Fibroblast of the aortic adventitia (primary cell): ENCODE data around the gene XAB2. TPM values are rescaled to one million over a fixed set of nuclear protein-coding genes. Genes with fewer than 3 reads are reported as not detected.
A peak's percentile ranks its signal among the peaks of the same experiment; 100 is the strongest.

Source experiments
- DNase-seq: peaks from one replicate; pipeline ENCODE4 v3.0.0-alpha.2; 2010; ENCODE audit warnings: low read depth
- H3K4me3 ChIP-seq: 2 replicates; pipeline ENCODE4 v1.5.1; 2011; ENCODE audit warnings: low read depth, mild to moderate bottlenecking, control low read depth, low read length, moderate library complexity
- total RNA-seq: library from RNA; depleted of rRNA; stranded (reverse); fragments of >200 nt; gene quantifications from 2 replicates; pipeline ENCODE4 v1.2.3, GENCODE V29; 2012; ENCODE audit warnings: low replicate concordance
- TF ChIP-seq, protein P1 (sequence below): IDR thresholded peaks from 2 replicates; pipeline ENCODE4 v1.5.1; 2011; ENCODE audit warnings: mild to moderate bottlenecking, low read length, control low read depth, inconsistent platforms; ENCODE audit not compliant: insufficient read depth

The XAB2 gene
- total RNA-seq, 1 donor = 30.5 TPM

- TF ChIP-seq, protein P1, sequence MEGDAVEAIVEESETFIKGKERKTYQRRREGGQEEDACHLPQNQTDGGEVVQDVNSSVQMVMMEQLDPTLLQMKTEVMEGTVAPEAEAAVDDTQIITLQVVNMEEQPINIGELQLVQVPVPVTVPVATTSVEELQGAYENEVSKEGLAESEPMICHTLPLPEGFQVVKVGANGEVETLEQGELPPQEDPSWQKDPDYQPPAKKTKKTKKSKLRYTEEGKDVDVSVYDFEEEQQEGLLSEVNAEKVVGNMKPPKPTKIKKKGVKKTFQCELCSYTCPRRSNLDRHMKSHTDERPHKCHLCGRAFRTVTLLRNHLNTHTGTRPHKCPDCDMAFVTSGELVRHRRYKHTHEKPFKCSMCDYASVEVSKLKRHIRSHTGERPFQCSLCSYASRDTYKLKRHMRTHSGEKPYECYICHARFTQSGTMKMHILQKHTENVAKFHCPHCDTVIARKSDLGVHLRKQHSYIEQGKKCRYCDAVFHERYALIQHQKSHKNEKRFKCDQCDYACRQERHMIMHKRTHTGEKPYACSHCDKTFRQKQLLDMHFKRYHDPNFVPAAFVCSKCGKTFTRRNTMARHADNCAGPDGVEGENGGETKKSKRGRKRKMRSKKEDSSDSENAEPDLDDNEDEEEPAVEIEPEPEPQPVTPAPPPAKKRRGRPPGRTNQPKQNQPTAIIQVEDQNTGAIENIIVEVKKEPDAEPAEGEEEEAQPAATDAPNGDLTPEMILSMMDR = no peak
- DNase-seq = no peak
- no peak overlapping the region for H3K4me3 ChIP-seq
Measured at GRCh38 chr19:7670790-7671189, 41.4 kb upstream of the XAB2 start.

- DNase-seq = no peak
- TF ChIP-seq, protein P1 = no peak
- H3K4me3 ChIP-seq = no peak overlapping the region
Measured at GRCh38 chr19:7670150-7670783, 40.9 kb upstream of the XAB2 start.

- TF ChIP-seq, protein P1 = no peak
- no peak overlapping the region for H3K4me3 ChIP-seq
- DNase-seq = no peak
Measured at GRCh38 chr19:7669641-7670040, 40.3 kb upstream of the XAB2 start.

DNA sequence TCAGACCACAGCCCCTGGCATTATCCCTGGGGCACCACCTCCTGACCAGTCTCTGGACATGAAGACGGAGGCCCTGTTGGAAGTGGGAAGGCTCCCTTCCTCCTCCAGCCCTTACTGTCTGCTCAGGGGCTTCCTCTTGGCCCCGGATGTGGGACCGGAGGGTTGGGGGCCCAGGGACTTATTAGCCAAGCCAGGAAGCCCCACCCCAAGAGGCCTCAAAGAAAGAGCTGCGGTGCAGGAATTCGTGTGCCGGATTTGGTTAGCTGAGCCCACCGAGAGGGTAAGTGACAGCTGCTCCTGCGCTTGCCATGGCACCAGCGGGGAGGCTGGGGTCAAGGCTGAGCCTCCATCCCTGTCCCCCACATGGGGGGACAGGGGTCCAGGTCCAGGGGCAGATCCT, 39.5 kb upstream of the XAB2 start, which contains the start of gene RETN:
TSS of gene RETN (plus strand) at position 208 of the 400 bp plus-strand sequence. CDS start 278 bp downstream, outside the sequence.
- TF ChIP-seq, protein P1 = no peak
- DNase-seq = no peak
- no peak within 1 kb of the TSS for H3K4me3 ChIP-seq

- H3K4me3 ChIP-seq = no peak overlapping the region
- peak; percentile 83 for DNase-seq
- TF ChIP-seq, protein P1 = no peak
Measured at GRCh38 chr19:7665076-7665475, 35.7 kb upstream of the XAB2 start.

DNA sequence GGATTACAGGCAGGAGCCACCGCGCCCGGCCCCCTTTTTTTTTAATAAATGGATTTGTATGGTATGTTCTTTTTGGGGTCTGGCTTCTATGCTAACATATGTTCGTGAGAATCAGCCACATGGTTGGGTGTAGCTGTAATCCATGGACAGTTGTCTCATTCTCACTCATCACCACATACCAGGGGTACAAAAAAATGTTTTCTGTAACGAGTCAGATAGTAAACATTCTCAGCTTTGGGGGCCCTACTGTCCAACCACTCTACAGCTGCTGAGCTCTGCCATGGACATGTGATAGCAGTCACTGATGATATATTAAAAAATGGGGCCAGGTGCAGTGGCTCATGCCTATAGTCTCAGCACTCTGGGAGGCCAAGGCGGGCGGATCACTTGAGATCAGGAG, 34.4 kb upstream of the XAB2 start:
- no peak overlapping the region for H3K4me3 ChIP-seq
- DNase-seq = no peak
- TF ChIP-seq, protein P1 = no peak

GRCh38 chr19:7662657-7663056, 33.3 kb upstream of the XAB2 start:
- no peak for DNase-seq
- TF ChIP-seq, protein P1 = no peak
- no peak overlapping the region for H3K4me3 ChIP-seq
